ENCODE measurements around the gene CKS1B.

DNA sequence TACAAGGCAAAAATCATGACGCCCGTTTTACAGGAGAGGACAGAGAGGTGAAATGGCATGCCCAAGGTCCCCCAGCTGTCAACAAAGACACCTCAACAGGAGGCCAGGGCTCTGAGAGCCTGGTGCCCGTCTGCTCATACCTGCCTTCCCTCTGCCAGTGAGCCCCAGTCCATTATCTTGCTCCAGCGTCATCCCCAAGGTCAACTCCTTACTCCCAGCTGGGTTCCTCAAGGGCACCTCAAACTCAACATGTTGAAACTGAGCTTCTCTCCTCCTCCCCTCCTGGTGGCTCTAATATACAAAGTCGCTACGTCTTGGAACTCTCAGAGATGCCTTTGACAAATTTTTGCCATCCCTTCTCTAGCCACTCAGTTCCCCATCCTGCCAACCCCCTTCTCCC is 21.8 kb upstream of the CKS1B start:
- TF ChIP-seq POLR2A (IDR thresholded peaks at IDR 0.05), result no peak
- TF ChIP-seq, protein P1, sequence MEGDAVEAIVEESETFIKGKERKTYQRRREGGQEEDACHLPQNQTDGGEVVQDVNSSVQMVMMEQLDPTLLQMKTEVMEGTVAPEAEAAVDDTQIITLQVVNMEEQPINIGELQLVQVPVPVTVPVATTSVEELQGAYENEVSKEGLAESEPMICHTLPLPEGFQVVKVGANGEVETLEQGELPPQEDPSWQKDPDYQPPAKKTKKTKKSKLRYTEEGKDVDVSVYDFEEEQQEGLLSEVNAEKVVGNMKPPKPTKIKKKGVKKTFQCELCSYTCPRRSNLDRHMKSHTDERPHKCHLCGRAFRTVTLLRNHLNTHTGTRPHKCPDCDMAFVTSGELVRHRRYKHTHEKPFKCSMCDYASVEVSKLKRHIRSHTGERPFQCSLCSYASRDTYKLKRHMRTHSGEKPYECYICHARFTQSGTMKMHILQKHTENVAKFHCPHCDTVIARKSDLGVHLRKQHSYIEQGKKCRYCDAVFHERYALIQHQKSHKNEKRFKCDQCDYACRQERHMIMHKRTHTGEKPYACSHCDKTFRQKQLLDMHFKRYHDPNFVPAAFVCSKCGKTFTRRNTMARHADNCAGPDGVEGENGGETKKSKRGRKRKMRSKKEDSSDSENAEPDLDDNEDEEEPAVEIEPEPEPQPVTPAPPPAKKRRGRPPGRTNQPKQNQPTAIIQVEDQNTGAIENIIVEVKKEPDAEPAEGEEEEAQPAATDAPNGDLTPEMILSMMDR (IDR thresholded peaks at IDR 0.05), result no peak
